Measurements from ENCODE around the gene DMD. TPM values are rescaled to one million over a fixed set of nuclear protein-coding genes. Genes with fewer than 3 reads are reported as not detected.

The DMD gene
- total and polyA plus RNA-seq, 12 donors, result 28.5 to 228 (median 168) TPM

- Histone ChIP-seq H3K4me1 (no peaks in the 10 kb centered on the region), H3K36me3 (peaks cover 0 to 18% (median 0%) of the 10 kb centered on the region in 9 donors), H3K27me3 (no peaks in the 10 kb centered on the region), H3K9me3 (peaks cover 0 to 17% (median 0%) of the 10 kb centered on the region in 11 donors), H3K27ac (no peak overlapping the region), H3K4me3 (no peak overlapping the region)
- WGBS, 2 donors, result 91 to 95% methylated on average over 8 to 10 of the region's 10 CpGs
- intact Hi-C loops (cut with DNase I), result loop anchor here in 1 of 10 donors (10.0 kb wide), 1 partner anchor 57 kb away; no protein-coding TSS in a partner anchor
- DNase-seq, result no peak
- ATAC-seq, result peak in 1 of 8 donors; percentile 53
- TF ChIP-seq CTCF (IDR thresholded peaks at IDR 0.05), result no peak
Measured at GRCh38 chrX:32591589-32591988, 619.8 kb downstream of the DMD start.

- TF ChIP-seq CTCF (IDR thresholded peaks at IDR 0.05), result no peak
- Histone ChIP-seq H3K36me3 (no peaks in the 10 kb centered on the region), H3K27ac (no peak overlapping the region), H3K27me3 (peaks cover 0 to 4% (median 0%) of the 10 kb centered on the region in 7 donors), H3K4me1 (no peaks in the 10 kb centered on the region), H3K9me3 (no peaks in the 10 kb centered on the region), H3K4me3 (no peak overlapping the region)
- WGBS, 2 donors, result 60 to 65% methylated on average over 3 of the region's 3 CpGs
- intact Hi-C loops (cut with DNase I), result no loop called here
- DNase-seq (no peak), ATAC-seq (no peak)
Measured at GRCh38 chrX:32582729-32583128, 628.6 kb downstream of the DMD start.

- Histone ChIP-seq H3K4me1 (no peaks in the 10 kb centered on the region), H3K4me3 (no peak overlapping the region), H3K27ac (no peak overlapping the region), H3K36me3 (peaks cover 0 to 4% (median 0%) of the 10 kb centered on the region in 9 donors), H3K27me3 (no peaks in the 10 kb centered on the region), H3K9me3 (no peaks in the 10 kb centered on the region)
- TF ChIP-seq CTCF (IDR thresholded peaks at IDR 0.05), result no peak
- ATAC-seq, result no peak
- intact Hi-C loops (cut with DNase I), result no loop called here
- no peak for DNase-seq
- WGBS, 2 donors, result 79 to 82% methylated on average over 2 of the region's 2 CpGs
Measured at GRCh38 chrX:32576885-32577284, 634.5 kb downstream of the DMD start.

GRCh38 chrX:32572644-32573043 is 638.7 kb downstream of the DMD start:
- no peaks in the 10 kb centered on the region for H3K9me3 ChIP-seq
- DNase-seq (no peak), ATAC-seq (no peak)
- no peak overlapping the region for H3K27ac ChIP-seq
- no peak overlapping the region for H3K4me3 ChIP-seq
- 84% methylated on average over 2 of the region's 2 CpGs for WGBS, 2 donors
- H3K4me1 ChIP-seq, result no peaks in the 10 kb centered on the region
- H3K27me3 ChIP-seq, result no peaks in the 10 kb centered on the region
- peaks cover 0 to 4% (median 0%) of the 10 kb centered on the region in 9 donors for H3K36me3 ChIP-seq
- intact Hi-C loops (cut with DNase I), result no loop called here
- TF ChIP-seq CTCF (IDR thresholded peaks at IDR 0.05), result no peak
